GM18499 (cell line): ENCODE measurements around the gene KCNQ2.

Experiments
- ATAC-seq: cut with Tn5 transposase; IDR thresholded peaks from one replicate; pipeline ENCODE4 v1.9.1; 2021; ENCODE audit warnings: moderate number of reproducible peaks; ENCODE audit not compliant: insufficient read depth, unreplicated experiment

The KCNQ2 gene

DNA sequence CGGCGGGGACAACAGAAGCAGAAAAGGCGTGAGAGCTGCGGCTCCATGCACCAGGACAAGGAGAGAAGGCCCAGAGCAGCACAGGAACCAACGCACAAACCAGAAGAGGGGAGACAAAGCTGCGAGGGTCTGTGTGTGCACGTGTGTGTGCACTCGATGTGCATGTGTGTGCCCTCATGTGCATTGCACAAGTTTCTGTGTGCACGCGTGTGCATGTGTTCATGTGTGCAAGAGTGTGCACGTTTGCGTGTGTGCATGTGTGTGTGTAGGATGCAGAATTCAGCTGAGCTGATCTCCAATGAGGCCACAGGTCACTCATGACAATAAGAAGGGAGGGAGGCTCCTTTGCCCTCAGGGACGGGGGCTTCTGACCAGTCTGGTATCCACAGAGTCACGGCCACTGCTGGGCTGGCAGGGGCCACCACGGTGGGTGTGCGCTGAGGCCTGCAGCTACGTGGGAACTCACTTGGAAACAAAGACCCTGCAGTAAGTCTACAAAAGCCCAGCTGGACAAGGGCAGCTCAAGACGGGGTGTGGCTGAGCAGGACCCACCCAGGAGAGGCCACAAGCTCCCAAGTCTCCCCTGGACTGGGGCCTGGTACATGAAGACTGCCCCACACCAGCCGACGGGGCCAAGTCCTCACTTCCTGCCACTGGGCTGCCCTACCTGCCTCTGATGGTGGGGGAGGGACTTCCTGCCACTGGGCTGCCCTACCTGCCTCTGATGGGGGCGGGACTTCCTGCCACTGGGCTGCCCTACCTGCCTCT lies 63.2 kb downstream of the KCNQ2 start:
- no peak for ATAC-seq

DNA sequence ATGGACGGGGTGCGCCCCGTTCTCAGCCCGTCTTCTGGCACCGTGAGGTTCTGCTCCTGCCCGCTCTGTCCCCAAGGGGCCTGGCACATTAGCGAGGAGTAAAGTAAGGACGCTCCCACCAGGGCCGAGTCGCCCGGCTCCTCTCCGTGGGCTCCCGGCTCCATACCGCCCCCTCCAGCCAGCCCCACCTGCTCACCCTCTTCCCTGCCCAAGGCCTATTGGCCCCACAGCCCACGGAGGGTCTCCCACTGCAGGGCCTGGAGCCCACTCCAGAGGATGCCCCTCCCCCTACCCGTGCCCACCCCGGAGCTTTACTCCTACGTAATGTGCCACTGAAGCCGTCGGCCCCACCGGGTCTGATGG lies 63.8 kb downstream of the KCNQ2 start:
- no peak for ATAC-seq

DNA sequence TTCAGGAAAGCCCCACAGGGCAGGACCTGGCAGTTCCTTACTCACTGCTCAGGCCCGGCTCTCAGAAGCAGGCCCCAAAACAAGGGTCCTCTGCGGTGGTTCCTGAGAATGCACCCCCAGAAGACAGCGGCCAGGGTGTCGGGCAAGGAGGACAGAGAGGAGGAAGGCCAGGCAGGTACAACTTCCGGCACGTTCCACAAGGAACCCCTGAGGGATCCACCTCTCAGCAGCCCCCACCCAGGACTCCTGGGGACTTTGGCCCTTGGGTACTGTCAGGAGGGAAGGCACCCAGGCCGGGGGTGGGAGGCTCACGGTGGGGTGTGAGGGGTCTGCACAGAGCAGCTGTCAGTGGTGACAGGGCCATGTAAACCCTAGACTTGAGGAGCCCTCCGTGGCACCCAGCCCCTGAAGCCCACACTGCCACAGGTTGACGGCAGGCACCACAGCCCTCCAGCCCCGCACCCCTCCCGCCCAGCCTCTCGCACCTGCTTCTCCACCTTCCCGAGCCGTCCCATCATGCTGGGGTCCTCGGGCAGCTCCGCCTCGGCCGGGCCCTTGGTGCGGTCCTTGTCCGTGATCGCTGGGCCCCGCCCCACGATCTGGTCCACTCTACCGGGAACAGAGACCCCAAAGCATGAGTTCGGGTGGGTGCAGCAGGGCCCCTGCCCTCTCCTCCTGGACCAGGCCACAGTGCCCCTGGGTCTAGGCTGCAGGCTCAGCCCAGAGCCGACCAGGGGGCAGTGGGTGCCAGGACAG lies 64.3 kb downstream of the KCNQ2 start:
- no peak for ATAC-seq

DNA sequence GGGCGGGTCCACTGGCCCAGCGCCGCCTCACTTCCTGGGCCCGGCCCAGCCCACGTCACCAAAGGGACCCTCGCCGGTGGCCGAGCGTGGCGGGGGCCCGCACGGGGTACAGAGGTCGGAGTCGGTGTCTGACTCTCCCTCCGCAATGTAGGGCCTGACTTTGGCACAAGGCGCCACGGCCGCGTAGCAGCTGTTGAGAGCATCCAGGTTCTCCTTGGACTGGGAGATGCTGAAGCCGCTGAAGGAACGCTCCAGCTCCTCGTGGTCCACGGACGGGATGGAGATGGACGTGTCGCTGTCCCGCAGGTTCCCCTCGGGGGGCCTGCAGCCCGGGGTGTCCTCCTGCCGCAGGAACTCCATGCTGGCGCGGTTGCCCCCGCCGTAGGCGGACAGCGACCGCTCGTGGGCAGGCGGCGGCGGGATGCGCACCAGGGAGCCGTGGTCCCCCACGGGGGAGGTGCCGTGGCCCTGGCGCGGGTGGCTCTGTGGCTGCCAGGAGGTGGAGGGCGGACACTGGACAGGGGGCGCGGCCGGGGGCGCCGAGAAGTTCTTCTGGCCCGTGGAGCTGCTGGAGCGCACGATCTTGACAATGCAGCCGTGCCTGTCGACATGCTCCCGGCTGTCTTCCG lies 65.7 kb downstream of the KCNQ2 start:
- no peak for ATAC-seq

DNA sequence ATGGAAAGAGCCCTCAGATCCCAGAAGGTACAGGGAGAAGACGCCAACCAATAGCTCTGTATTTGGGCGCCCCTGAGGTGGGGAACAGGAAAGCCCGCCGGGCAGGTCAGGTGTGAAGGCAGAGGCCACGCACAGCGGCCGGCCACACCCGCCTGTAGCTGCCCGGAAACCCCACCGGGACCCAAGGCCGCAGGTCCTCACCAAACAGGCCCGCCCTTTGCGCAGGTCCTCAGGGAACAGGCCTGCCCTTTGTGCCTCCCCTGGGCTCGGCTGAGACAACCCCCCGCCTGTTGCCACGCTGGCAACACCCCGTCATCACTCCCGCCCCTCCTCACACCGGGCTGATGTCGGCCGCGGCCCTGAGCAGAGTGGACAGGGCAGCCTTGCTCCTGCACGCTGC lies 66.4 kb downstream of the KCNQ2 start:
- ATAC-seq, result no peak

DNA sequence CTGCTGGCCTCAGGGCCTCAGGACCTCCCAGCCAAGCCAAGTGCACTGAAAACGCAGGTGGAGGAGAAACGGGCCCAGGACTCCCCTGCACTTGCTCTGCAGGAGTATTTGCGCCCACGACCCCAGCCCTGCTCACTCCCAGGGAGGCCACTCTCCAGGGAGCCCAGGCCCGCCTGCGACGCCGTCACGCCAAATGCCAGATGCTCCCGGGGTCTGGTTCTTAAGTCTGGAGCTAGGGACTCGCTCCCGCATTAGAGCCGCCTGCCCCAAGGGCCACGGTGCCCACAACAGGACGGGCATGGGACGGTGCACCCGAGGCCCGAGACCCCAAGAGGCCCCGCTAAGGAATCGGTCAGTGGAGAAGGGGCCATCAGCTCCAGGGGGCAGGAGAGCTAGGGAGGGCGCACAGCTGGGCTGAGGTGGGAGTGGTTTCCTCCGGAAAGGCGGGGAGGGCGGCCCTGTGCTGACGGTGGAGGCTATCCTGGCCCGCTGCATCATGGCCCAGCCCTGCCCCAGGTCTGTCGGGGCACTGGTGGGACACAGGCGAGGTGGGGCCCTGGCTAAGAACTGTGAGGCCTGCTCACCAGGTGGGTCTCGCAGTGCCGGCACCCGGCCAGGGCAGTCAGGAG lies 67.2 kb downstream of the KCNQ2 start:
- no peak for ATAC-seq

DNA sequence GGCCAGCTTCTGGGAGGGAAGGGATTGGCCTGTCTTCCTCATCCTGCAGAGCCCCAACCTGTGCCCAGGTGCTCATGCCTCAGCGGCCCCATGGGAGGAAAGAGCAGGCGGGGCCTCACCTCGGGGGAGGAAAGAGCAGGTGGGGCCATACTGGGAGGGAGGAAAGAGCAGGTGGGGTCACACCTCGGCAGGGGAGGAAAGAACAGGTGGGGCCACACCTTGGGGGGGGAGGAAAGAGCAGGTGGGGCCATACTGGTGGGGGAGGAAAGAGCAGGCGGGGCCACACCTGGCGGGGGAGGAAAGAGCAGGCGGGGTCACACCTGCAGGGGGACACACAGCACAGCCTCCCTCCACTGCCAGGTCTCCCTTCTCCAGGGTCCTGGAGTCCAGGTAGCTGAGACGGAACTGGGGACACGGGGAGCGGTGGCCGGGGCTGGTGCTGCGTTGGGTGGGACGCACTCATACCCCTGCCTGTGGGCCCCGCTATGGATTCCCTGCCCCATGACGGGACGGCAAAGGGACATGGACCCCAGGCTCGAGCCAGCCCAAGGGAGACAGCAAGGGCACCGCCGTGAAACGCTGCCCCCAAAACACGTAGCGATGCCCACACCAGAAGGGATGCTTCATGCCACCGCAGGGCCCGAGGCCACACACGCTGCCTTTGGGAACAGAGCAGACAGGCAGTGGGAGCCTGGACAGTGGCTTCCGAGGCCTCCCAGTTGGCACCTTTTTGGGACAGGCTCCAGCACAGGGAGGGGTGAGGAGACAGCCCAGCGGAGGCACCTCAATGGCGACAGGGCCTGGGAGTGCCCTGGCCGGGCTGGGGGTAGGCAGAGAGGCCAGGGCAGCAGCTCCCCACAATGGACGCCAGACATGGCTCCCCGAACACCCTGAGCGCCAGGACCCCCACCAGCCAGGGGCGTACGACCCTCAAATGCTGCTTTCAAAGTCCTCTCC lies 68.0 kb downstream of the KCNQ2 start:
- ATAC-seq, result no peak

DNA sequence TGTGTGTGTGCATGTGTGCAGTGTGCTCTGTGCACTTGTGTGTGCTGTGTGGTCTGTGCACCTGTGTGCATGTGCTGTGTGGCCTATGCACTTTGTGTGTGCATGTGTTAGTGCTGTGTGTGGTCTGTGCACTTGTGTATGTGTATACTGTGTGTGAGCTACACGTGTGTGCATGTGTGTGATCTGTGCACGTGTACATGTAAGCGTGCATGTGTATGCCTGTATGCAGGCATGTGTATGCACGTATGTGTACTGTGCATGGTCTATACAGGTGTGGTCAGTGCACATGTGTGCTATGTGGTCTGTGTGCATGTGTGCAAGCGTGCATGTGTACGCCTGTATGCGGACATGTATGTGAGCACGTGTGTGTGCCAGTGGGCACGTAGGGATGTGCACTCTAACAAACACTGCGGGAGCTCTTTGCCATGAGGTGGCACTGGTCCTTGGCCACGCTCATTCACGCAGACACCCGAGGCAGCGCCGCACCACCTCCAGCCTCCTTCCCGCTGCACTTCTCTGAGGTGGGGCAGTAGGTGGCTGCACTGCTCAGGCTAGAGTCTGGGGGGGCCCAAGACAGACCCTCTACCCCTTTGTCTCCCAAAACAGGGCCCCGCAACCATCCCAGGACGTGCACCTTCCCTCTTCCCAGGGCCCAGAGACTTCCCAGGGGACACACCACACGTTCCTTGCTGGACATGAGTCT lies 68.9 kb downstream of the KCNQ2 start:
- ATAC-seq, result no peak

DNA sequence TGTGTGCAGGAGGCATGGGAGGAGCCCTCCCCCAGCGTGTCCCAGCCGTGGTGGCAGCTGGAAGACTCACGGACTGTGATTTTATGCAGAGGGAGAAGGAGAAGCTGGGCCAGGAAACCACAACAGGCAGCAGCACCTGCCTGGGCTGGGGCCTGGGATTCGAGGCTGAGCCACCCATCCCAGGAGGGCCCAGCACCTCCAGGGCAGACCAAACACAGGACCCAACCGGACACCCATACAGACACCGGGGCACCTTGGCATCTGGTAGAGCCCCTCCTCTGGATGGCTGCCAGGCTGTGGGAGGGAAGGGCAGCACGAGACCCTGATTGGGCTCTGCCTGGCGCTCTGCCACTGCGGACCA lies 69.6 kb downstream of the KCNQ2 start:
- ATAC-seq, result no peak

DNA sequence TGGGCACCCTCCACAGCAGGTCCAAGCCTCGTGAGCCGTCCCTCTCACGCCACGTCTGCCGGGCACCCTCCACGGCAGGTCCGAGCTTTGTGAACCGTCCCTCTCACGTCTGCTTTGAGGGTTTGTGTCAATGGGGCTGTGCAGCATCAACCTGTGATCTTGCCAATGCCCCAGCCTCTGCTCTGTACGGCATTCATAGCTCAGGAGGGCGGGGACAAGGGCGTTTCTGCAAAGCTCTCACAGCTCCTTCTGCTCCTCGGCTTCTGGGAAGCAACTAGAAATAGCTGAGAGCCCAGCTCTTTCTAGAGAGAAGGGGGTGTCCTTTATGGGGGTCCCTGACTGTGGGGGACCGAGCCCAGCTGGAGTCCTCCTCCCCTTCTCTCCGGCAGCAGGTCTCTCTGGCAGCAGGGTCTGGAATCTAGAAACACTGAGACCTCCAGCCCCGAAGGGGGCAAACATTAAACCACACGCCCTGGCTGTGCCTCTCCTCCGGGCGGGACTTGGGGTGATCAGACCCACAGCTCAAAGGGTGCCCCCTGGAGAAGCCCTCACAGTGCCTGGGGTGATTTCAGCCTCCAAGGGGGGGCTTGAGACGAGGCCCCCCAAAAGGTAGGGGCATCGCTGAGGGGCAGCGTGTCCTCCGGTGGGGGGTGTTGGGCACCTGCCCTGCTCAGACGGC lies 70.1 kb downstream of the KCNQ2 start:
- ATAC-seq, result no peak

DNA sequence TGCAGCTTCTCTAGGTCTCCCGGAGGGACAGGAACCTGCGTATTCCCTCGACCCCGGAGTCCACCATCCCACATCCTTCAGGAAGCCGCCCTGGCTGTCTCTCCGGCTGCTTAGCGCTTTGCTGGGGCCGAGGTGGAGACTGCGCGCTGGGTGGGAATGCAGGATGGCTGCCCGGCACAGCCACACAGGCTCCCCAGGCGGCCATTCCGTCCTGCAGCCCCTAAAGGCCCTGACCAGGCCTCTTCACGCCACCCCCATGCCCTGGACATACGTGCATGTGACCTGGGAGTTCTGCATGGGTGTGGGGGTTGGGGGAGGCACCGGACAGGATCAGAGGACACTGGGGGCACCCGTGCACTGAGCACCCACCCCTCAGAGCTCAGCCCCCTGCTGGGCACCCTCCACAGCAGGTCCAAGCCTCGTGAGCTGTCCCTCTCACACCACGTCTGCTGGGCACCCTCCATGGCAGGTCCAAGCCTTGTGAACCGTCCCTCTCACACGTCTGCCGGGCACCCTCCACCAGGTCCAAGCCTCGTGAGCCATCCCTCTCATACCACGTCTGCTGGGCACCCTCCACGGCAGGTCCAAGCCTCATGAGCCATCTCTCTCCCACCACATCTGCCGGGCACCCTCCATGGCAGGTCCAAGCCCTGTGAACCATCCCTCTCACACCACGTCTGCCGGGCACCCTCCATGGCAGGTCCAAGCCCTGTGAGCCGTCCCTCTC lies 70.9 kb downstream of the KCNQ2 start:
- ATAC-seq, result no peak

DNA sequence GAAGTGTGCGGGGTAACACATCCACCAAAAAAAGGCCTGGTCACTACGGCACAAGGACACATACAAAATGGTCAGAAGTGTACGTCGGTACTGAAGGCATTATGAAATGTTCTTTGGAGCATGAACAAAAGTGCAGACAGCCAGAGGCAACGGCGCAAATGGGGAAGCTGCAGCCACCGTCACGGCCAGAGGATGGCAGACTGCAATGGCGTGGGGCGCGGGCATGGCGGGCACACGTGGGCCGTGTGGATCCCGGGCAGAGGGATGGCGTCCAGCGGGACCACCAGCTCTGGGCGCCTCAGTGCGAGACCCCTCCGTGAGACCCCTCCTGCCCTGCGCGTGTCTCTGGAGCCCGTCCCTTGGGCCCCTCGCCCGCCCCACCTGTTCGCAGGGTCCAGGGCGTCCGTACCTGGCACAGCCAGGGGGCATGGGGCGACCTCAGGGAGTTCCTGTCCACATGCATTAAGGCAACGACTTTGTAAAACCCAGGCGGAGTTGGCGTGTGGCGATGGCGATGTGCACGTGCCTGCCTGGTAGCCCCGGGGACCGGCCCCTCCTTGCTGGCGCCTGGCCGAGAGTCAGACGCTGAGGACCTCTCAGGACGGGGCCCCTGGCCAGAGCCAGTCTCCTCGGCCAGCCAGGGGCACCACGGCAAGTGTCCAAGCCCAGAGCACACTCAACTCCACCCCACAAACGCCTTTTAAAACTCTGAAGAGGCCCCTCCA lies 71.8 kb downstream of the KCNQ2 start:
- no peak for ATAC-seq

DNA sequence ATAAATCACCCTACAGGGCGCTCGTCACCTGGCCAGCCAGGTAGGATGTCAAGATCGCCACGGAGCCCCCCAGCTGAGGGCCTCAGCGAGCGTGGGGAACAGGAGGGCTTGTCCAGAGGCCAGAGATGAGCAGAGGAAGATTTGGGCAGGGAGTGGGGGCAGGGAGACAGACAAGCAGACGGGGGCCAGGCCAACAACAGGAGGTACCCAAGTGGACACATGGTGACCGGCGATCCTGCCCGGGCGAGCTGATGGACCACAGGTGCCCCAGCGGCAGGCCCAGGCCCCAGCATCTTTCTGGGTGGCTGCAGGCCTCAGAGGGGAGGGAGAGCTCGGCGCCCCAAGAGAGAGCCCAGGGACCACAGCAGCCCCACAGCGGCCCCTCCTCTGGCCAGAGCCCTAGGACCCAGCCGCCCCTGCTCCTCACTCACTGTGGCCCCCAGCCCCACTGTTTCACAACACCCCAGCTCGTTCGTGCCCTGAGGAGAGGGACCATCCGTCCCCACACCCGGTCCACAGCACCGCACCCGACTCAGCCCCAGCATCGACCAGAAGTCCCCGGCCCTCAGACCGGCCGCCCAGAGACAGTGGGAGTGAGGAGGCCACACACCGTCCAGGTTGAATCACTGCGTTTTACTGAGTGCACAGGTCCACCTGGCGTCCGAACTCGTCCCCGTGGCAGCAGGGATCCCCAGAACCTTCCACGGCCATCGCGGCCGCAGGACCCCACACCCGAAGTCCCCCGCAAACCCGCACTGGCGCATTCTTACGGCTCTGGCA lies 72.7 kb downstream of the KCNQ2 start:
- ATAC-seq, result no peak

DNA sequence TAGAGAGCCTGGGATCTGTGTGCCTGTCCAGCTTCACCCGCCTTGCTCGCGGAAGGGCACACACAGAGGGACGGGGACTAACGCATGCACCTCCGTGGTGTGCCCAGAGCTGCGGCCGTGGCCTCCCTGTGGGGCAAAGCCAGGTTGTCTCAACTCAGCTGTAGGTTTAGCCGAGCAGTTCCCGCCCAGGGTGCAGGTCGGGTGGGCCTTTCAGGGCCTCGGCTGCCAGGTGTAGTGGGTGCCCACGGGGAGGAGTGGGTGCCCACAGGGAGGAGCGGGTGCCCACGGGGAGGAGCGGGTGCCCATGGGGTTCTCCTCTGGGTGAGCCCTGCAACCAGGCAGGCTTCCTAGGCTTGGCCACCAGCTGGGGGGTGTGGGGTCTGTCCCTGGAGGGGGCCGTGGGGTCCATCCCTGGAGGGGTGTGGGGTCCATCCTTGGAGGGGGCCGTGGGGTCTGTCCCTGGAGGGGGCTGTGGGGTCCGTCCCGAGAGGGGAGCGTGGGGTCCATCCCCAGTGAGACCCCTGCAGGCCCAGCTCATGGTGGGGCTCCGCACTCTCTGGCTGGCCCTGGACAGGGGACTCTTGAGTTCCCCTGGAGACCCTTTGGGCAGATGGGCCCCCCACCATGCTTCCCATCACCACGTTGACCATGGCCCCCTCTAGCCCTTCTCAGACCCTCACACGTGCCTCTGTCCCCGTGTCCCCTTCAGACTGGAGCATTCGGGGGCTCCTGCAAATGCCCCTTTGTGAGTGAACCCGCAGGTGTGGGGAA lies 73.5 kb downstream of the KCNQ2 start:
- ATAC-seq, result no peak

DNA sequence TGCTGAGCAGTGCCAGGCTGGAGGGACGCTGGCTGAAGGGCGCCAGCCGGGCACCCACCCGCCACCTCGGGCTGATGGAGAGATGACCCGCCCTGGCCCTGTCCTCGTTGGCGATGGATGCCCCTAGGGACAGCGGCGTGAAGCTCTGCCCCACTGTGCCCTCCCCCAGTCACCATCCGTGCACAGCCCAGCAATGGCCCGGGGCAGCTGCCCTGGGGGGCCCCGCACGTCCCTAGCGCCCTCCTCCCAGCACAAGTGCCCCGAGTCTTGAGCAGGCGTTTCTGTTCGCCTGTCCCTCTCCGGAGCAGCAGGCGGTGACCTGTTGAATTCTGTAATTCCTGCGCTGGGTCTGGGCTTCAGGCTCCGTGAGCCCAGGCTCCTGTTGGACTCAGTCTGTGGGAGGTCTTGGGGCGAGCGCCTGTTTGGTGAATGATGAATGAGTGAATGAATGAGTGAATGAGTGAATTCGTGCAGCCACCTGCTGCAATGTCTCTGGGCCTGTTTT lies 74.5 kb downstream of the KCNQ2 start:
- ATAC-seq, result no peak
